Measurements from ENCODE around the gene LSM8.

DNA sequence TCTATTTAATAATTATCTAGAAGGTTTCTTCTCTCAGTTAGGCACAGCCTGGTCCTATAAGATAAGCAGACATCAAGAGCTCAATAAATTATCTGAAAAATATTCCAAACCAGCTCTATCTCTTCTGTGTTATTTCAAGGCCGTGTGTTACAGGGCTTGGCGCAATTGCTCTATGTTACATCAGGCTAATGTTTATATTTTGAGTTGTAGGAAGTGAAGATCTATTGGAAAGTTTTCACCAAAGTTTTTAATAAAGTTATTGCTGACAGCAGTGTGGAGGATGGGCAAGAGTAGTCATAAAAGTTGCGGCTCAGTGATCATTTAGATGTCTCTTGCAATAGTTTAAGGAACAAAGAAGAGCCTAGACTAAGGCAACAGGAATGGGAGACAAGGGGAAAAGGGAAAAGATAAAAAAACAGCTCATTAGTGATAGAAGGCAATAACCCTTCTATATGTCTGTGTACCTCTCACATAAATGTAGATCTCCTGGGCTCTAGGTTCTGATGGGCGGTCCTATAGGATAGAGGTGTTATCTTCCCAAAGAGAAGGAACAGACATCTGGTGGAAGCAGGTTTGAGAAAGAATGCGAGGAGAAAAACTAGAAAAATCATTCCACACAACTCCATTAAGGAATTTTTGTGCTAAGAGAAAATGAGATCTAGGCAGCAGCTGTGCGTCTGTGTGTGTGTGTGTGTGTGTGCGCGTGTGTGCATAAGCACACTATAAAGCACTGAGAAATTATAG lies 34.6 kb downstream of the LSM8 start:
- TF ChIP-seq, protein P1, sequence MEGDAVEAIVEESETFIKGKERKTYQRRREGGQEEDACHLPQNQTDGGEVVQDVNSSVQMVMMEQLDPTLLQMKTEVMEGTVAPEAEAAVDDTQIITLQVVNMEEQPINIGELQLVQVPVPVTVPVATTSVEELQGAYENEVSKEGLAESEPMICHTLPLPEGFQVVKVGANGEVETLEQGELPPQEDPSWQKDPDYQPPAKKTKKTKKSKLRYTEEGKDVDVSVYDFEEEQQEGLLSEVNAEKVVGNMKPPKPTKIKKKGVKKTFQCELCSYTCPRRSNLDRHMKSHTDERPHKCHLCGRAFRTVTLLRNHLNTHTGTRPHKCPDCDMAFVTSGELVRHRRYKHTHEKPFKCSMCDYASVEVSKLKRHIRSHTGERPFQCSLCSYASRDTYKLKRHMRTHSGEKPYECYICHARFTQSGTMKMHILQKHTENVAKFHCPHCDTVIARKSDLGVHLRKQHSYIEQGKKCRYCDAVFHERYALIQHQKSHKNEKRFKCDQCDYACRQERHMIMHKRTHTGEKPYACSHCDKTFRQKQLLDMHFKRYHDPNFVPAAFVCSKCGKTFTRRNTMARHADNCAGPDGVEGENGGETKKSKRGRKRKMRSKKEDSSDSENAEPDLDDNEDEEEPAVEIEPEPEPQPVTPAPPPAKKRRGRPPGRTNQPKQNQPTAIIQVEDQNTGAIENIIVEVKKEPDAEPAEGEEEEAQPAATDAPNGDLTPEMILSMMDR (conservative IDR thresholded peaks at IDR 0.05), result no peak
- TF ChIP-seq ZFX (IDR thresholded peaks at IDR 0.05), result no peak
